ENCODE measurements around the gene KIAA1614.
"Not testable (repeated sequence)": the region's sequence is repeated elsewhere in the genome, so short reads cannot be mapped to it uniquely, and the experiment has no call there.

The KIAA1614 gene

DNA sequence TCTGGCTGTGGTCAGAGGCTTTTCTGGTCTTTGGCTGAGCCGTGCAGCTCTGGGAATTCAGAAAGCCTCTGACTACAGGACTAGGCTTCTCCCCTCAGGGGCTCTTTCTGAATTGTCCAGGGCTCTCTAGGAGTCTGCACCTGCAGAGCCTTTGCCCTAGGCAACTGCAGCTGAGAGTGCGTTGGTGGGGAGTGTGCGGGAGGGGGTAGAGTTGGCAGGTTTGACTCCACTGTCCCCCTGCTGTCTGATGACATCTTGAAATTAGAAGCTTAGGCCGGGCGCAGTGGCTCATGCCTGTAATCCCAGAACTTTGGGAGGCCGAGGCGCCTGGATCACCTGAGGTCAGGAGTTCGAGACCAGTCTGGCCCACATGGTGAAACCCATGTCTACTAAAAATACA, 32.9 kb downstream of the KIAA1614 start:
- DNase-seq = no peak

DNA sequence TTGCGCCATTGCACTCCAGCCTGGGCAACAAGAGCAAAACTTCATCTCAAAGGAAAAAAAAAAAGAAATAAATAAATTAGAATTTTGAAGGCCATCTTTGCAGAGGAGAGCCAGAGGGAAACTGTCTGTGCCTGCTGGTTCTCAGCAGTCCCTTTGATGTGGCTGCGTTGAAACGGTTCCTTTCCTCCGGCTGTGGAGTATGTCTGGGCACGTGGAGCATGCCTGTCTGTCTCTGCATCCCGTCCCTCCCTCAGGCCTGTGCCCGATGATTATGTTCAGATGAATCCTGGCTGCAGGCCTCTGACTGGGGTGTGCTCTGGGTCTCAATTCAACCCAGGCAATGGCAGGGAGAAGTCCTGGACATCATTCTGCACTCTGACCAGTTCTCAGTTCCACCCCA, 33.4 kb downstream of the KIAA1614 start:
- no peak for DNase-seq

DNA sequence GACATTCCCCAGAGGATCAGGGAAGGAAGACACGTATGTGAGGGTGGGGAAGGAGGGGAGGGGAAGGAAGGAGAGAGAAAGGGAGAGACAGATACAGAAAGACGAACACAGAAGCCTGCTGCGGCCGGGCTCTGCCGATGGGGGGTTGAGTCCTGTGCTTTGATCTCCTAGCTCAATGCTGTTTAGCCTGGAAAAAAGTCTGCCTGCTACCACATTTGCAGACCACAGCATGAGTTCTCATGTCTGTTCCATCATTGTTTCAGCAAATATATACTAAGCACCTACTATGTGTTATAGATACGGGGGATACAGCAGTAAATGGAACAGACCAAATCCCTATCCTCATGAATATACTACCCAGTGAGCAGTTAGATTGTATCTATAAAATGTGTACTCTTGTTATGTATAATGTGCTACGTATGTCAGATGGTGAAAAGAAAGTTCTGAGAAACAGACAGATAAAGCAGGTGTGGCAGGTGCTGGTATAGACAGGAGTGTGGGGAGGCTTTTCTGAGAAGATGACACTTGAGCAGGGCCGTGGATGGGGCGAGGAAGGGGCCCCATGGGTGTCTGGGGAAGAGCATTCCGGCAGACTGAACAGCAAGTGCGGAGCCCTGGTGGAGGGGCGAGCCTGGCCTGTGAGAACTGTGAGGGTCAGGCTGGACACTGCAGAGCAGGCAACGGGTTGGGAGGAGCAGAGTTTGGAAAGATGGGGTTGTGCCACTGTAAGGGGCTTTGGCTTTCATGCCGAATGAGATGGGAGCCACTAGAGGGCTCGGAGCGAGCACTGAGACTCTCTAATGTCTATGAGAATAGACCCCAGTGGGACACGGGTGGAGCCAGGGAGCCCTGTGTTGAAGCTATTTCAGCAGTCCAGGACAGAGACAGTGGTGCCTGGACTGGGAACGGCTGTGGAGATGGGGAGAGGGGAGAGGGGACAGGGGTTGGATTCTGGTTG, 34.1 kb downstream of the KIAA1614 start:
- no peak for DNase-seq

DNA sequence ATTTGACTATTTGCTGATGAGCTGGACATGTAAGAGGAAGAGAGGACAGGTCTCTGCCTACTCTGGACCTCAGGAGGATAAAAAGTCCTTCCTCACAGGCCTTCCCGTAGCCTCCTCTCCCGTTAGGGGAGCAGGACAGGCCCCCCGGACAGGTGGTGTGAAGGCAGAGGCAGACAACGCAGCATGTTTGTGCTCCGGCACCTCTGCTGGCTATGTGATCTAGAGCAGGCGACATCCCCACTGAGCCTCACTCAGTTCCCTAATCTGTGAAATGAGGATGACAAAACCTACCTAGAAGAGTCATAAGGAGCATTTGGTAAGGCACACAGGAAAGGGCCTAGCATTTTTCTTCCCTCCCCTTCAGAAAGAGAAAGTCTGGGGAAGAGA, 34.8 kb downstream of the KIAA1614 start:
- DNase-seq = no peak

DNA sequence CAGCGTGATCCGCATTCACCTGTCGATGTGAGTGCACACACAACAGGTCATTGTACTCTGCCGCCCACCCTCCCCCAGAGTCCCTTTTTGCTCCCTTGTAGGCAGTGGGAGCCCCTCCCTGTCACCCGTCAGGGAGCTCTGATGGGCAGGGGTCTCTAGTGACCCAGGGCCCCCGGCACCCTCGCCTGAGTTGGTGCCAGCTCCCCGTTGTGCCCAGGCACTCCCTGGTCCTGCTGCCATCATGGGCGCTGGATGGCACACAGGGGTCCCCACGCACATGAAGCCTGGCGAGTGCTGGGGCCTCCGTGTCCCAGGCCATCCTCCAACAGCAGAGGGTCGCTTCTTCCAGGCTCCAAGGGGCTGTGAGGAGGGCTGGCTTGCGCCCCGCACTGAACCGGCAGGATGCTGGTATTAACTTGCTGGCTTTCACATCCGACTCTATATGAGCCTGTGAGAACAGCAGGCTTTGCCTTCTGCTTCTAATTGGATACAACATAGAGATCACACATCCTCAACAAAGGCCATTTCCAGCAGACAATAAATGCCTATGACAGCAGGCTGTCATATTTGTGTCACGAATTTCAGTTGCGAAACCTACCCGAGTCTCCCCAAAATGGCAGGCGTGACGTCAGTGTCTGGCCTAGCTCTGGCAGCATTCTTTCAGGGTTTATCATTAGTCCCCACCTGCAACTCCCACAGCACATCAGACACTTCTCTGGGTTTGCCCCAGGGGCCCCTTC, 35.4 kb downstream of the KIAA1614 start:
- no peak for DNase-seq

DNA sequence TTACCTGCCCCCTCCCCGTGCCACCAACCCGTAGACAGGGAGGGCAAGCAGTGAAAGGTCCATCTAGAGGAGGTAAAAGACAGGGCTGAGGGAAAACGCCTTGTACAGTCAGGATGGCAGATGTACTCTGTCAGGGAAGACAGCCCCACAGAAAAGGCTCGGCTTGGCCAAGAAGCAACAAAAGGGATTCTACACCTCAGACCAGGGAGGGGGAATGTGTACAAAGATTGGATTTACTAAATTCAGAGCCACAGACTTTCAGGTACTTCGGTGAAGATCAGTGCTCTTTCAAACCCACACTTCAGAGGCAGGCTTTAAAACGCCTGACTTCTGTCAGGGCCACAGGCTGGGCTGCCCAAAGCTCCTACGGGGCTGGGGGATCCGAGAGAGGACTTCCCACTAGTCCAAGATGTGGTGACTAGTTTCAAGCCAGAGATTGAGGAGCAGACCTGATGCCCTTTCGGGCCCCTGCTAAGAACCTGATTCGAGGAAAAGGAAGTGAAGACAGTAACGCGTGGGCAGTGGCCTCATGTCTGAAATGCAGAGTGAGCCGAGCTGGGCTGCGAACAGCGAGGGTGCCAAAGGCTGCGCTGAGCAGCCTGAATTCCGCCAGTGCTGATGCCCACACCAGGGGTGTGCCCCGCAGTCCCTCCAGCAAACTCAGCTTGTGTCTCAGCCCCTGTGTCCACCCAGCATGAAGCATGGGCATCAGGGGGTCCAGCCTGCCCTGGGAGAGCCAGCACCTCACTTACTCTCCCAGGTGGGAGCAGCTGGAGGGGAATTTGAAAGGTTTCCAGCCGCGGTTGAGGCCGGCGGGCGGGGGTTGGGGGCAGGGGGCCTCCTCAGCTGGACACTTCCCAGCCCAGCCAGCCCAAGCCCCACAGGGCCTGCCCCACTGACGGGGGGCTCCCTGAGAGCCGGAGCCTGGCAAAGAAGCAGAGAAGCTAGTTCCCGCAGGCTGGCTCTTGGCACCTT, 36.2 kb downstream of the KIAA1614 start:
- no peak for DNase-seq

DNA sequence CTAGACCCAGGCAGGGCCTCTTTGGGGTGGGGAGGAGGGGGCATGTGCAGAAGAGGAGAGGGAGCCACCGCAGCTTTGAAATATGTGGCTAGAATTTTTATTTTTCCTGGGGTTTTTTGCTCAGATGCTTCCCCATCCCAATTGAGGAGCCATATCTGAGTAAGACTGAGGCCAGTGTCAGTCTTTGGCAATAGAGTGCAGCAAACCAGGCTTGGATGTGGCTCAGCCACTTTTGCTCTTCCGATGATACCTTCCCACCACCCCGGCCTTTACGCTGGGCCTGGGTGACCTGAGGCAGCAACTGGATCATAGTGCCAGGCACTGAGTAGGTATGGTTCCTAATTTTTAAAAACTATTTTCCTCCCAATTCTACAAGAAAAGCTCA, 36.9 kb downstream of the KIAA1614 start:
- DNase-seq = no peak

DNA sequence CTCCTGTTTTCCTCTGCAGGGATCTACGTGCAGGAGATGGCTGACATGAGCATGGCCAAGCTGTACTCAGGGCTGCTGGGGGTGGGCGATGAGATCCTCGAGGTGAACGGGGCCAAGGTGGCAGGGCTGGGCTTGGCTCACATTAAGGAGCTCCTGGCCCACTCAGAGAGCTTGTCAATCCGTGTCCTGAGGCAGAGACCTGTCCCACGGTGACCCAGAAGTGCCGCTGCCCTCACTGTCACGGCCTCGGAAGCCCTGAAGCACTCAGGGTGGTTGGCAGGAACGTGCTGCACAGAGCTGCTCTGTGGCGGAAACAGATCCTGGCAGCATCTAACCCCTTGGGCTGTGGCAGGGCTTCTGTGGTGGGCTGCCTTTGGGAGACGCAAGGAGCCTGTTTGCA, 37.6 kb downstream of the KIAA1614 start:
- no peak for DNase-seq

DNA sequence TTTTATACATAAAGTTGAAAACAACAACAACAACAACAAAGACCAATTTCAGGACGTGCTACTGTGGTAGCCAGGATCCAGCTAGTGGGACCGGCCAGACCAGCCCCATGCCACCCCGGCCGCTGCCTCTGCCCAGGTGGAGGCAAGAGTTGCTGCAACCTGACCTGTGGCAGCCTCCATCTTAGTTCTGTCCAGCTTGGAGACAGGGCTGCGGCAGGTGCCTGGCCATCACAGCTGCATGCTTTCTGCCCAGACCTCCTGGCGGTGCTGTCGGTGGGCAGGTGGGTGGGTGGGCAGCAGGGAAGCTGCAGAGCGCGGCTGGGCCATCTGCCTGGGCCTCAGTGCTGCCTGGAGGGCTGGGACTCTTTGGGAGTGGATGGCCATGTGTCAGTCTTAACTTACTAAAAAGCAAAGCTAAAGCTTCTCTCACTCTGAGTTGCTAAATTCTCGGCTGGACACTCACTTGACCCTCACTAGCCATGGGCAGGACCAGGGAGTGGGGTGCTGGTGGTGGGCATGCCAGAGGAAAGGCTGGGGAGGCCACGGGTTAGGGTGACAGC, 38.6 kb downstream of the KIAA1614 start:
- DNase-seq = no peak

DNA sequence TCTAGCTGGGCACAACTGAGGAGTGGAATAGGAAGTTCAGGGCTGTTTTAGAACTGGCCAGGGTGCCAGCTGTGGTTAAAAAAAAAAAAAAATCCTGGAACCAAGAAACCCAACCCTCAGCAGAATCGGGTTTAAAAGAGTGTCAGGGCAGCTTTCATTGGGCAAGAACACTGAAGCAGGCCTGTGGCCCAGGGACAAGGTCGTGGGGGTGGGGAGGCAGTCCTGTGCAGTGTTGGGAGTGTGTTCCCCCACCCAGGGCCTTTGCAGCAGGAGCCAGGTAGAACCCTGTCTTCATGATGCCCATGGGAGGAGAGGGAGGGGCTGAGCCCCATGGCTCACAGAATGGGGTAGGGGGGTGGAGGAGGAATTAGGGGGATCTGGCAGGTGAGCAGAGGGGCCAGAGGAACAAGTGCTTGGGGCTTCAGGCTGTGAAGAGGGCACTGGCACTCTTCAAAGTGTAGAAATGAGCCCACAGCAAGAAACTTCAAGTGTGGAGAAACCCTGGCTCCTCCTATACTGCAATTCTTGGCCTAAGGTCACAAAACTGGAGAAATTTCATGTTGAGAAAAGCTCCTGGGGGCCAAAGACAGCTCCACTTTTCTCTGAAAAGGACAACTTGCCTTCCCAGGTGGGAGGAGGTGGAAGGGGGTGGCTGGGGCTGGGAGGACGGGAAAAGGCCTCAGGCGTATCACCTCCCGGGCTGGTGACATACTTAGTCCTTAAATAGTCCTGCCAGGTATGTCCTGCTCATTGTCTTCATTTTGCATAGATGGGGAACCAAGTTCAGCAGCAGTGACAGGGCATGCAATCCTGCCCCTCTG, 39.3 kb downstream of the KIAA1614 start:
- DNase-seq = no peak

DNA sequence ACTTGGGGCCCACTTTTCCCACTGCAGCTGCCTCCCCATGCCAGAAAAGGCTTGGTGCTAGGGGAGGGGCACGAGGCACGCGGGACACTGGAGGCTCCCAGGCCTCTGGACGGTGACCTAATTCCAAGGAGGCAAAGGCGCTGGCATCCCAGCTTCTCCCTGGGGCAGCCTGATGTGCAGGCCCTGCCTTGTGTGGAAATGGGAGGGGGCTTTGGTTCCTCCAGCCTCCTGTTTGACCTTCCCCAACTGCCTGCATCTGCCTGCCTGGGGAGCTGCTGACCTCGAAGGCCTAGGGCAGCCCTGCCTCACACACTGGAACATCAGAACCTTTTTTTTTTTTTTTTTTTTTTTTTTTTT, 39.9 kb downstream of the KIAA1614 start:
- DNase-seq = no peak

DNA sequence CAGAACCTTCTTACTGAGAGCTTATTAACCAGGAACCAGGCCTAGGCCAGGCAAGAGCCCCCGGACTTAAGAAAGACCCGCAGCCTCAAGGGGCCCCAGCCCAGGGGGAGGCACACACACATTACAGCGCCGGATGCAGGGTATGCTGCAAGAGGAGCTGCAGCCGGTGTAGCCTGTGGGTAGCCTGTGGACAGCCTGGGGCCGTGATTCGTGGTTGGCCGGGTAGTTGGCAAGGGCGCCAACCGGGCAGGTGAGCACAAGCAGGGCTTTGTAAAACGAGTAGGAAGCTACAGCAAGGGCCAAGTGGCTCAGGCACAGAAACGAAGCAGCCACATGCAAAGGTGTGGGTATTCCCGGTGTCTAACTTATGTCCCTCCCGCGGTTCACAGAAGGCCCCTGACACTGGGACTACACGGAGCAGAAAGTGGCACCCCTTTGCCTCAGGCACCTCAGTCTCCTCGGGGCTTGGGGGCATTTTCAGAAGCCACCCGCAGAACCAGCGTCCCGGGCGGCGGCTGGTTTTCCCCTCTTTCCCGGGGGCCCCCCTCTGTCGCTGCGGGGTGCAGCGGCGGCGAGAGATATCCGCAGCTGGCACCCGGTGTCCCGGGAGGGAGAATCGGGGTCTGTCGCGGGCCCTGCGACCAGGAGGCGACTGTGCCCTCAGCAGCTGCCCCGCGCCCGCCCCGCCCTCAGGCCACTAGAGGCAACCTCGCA, 40.8 kb downstream of the KIAA1614 start:
- no peak for DNase-seq

DNA sequence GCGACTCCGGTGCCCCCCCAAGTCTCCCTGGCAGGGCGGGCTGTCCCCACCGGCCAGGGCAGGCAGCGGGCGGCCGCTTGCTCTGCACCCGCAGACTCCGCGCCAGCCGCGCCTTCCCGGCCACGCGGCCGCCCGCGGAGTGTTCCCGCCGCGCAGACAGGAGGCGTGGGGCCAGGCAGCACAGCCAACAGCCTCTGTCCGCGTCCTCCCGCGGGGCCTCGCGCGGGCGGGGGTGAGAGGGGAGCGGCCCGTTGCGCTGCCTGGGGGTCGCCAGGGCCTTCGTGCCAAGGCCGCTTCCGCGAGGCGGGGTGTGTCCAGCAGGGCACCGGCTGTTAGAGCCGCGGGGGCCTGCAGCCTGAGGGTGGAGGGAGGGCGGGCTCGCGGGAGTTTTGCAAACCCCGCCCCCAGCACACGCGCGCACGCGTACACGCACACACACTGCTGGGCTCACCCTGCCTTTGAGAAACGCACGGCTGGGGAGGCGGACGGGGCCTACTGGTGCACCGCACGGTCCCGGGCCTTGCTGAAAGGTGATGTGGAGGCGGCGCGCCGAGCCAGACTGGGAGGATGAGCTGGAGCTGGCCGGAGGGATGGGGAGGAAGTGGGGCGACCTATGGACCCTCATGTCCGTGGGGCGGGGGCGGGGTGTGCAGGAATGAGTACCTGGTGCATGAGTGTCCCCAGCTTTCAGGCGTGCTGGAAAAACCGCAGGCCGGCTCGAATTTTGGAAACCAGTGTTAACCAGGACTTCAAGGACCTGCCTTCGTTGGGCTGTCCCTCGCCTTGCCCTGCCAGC, 41.5 kb downstream of the KIAA1614 start:
- DNase-seq = peak; percentile 69

DNA sequence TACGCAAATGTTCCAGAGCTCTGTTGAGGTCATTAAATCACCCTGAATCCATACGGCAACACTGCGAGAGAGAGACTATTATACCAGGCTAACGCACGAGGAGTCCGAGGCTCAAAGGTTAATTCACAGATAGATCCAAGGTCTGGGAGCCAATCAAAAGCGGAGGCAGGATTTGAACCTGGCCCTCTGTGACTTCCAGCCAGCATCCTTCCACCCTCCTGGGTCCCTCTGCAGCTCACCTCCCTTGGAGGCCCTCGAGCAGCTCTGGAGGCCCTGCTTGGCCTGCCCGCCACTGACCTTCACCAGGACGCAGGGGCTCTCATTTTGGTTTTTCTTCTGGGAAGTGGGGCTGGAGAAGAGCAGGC, 42.1 kb downstream of the KIAA1614 start:
- no peak for DNase-seq

DNA sequence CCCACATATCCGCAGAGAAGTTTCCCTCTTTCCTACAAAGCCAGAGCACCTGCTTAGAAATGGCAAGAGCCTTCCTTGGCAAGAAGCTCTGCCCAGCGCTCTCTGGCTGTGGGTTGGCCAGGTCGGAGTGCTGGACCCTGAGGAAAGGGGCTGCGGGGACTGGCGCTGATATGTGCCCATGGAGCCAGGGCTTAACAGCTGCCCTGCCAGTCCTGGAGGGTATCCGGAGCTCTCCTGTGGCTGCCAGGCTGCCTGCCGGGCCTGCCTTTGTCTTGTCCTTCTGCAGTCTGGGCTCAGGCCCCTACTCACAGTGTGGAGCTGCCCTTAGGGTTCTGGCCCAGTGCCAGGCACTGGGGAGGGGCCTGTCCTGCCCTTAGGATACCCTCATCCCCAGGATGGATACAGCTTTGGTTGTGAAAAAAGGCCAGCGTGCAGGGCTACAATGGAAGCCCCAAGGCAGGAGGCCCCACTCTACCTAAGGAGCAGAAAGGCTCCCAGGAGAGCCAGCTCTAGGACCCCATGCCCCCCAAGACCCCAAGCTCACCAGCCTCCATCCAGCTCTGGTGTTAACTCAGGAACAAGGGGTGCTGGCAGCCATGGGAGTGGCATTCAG, 43.4 kb downstream of the KIAA1614 start:
- DNase-seq = no peak

DNA sequence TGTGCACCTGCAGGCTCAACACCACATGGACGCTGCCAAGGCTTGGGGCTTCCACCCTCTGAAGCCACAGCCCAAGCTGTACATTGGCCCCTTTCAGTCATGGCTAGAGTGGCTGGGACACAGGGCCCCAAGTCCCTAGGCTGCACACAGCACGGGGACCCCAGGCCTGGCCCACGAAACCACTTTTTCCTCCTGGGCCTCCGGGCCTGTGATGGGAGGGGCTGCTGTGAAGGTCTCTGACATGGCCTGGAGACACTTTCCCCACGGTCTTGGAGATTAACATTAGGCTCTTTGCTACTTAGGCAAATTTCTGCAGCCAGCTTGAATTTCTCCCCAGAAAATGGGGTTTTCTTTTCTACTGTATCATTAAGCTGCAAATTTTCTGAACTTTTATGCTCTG, 46.9 kb downstream of the KIAA1614 start:
- not testable (repeated sequence) for DNase-seq

DNA sequence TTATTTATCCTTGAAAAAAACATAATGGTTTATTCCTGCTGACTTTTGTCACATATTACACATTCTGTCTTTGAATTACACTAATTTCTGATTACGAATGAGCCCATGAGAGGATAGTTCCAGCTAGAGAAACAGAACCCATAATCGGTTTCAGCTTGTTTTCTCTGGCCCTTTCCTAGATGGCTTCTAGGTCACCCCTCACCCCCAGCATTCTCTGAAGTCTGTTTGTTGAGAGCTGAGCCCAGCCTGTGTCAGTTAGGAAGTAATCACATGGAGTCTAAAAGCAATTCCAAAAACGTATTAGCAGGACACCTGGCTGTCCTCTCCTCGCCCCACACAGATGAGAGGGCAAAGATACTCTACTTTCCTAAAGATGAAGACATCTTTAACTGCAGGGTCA, 48.9 kb downstream of the KIAA1614 start:
- no peak for DNase-seq

DNA sequence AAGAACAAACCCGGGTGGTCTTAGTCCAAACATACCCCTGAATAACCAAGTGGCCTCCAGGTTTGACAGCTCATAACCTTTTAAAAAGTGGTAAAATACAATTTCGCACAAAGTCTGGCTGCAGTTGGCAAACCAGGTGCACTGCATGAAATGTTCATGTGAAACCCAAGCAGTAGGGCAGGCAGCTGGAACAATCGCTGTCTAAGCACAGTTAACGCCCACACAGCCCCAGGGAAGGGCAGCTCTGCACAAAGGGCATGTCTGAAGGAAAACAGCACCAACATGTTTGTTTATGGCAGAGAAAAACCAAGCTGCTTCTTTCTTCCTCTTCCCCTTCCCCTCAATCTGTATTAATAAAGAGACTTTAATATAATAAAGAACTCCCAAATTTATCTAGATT, 49.5 kb downstream of the KIAA1614 start:
- DNase-seq = no peak

DNA sequence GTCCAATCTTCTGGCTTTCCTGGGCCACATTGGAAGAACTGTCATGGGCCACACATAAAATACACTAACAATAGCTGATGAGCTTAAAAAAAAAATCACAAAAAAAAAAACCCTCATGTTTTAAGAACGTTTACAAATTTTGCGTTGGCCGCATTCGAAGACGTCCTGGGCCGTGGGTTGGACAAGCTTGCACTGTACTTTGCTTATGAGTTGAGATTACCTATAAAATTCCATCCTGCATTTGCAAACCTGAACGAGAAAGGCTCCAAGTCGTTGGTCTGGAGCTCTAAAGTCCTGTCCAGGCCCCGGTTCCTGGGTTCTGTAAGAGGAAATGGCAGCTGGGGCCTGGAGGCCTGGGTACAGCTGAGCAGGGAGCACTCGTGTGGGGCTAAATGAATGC, 51.4 kb downstream of the KIAA1614 start:
- DNase-seq = no peak

DNA sequence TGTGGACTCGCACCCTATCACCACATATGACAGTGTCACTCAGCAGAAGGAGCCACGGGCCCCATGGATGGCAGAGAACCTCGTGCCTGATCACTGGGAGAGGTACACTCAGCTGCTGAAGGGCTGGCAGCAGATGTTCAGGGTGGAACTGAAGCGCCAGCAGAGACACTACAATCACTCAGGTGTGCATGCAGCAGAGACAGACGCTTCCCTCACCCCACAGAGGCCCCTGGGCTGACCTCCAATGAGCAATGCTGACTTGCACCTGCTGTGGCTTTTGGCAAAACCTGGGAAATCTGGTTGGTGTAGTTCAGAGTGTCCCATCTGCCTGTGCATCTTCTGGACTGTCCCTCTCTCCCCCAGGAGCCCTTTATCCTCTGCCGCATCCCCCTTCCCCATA, 51.9 kb downstream of the KIAA1614 start:
- no peak for DNase-seq

Measured in activated CD4-positive, alpha-beta T cell treated with anti-CD3 and anti-CD28 coated beads, Interleukin-10, Interleukin-2, amounts not matched to agents 100 ng/mL and 50 ng/mL, durations not matched to agents 16 hours and 8 hours (primary cell).